H1 (cell line): ENCODE measurements around the gene INO80C. TPM values are rescaled to one million over a fixed set of nuclear protein-coding genes. Genes with fewer than 3 reads are reported as not detected.

Experiments
- ATF2 ChIP-seq: IDR thresholded peaks from 2 replicates; pipeline ENCODE4 v1.6.1; 2012; ENCODE audit warnings: low read length, inconsistent platforms
- POLR2A ChIP-seq, 2 experiments: IDR thresholded peaks; 1 replicate in 1 of 2; 2 replicates in 1 of 2; pipeline ENCODE4 v1.6.1; 2011; ENCODE audit warnings: low read depth in 2 of 2, low read length in 2 of 2, mild to moderate bottlenecking in 2 of 2; ENCODE audit errors: control extremely low read depth in 1 of 2
- RBBP5 ChIP-seq: IDR thresholded peaks from 2 replicates; pipeline ENCODE4 v1.7.1; 2012; ENCODE audit warnings: low read depth, mild to moderate bottlenecking, inconsistent platforms, low read length, moderate library complexity, borderline replicate concordance
- ZNF274 ChIP-seq: IDR thresholded peaks from 2 replicates; pipeline ENCODE4 v1.7.0; 2012; ENCODE audit warnings: low read length, borderline replicate concordance; ENCODE audit errors: extremely low read depth
- polyA plus RNA-seq, 7 experiments: library from polyadenylated mRNA; depleted of rRNA in 3 of 7; stranded (reverse) in 5 of 7; unstranded in 2 of 7; fragments of >200 nt in 5 of 7; fragments of 200-250 nt in 2 of 7; gene quantifications; 1 replicate in 5 of 7; 2 replicates in 1 of 7; 4 replicates in 1 of 7; pipeline versions ENCODE4 v1.2.1 to v1.2.3, GENCODE V29; 2011 to 2013; ENCODE audit warnings: missing spikeins in 2 of 7, mixed read lengths in 2 of 7
- total RNA-seq: library from RNA; stranded (reverse); fragmentation: NEBNext Ultra II Directional; extraction: Animal tissue kit (Norgen Biotek cat#: 25700); gene quantifications from 2 replicates; pipeline ENCODE4 v1.2.1, GENCODE V29; 2021
- TF ChIP-seq, protein P1 (sequence below): fragments of 300-600 bp; sonication (generic); IDR thresholded peaks from 2 replicates; pipeline ENCODE4 v1.7.1; 2012; ENCODE audit warnings: low read length, moderate library complexity, mild to moderate bottlenecking, inconsistent platforms; ENCODE audit not compliant: insufficient replicate concordance

INO80C gene
- total and polyA plus RNA-seq, 2 of the 8 experiments (the other 6 are each of a cell fraction or from before 2014, with no cell fraction given), result 30.1 to 48.9 TPM

DNA sequence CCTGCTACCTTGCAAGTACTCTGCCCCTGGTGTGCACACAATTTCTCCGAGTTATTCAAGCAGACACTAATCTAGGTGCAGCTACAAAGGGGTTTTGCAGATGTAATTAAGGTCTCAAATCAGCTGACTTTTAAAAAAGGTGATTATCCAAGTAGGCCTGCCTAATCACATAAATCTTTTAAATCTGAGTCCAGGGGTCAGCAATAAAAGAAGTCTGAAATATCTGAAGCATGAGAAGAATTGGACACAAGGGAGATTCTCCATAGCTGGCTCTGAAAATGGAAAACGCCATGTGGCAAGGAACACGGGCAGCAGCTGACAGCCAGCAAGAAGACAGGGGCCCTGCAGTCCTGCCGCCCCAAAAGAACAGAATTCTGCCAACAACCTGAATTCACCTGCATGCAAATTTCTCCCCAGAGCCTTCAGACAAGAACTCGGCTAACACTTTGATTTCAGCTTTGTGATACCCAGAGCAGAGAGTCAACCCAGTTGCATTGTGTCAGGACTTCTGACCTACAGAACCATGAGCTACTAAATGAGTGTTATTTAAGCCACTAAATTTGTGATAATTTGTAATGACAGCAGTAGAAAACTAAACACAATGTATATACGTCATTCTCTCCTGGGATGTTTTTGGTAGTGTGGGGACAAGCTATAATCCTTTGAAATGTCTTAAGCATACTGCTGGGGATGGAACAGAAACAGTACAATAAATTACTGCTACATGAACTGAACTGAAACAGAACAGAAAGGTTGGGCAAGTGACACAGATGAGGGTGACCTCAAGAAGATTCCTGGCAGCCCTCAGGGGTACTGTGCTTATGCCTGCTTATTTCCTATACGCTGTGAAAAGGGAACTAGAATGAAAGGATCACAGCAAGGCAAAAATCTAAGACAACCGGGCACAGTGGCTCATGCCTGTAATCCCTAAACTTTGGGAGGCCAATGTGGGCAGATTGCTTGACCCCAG, 3.2 kb downstream of the INO80C start (continued):
- TF ChIP-seq, protein P1, sequence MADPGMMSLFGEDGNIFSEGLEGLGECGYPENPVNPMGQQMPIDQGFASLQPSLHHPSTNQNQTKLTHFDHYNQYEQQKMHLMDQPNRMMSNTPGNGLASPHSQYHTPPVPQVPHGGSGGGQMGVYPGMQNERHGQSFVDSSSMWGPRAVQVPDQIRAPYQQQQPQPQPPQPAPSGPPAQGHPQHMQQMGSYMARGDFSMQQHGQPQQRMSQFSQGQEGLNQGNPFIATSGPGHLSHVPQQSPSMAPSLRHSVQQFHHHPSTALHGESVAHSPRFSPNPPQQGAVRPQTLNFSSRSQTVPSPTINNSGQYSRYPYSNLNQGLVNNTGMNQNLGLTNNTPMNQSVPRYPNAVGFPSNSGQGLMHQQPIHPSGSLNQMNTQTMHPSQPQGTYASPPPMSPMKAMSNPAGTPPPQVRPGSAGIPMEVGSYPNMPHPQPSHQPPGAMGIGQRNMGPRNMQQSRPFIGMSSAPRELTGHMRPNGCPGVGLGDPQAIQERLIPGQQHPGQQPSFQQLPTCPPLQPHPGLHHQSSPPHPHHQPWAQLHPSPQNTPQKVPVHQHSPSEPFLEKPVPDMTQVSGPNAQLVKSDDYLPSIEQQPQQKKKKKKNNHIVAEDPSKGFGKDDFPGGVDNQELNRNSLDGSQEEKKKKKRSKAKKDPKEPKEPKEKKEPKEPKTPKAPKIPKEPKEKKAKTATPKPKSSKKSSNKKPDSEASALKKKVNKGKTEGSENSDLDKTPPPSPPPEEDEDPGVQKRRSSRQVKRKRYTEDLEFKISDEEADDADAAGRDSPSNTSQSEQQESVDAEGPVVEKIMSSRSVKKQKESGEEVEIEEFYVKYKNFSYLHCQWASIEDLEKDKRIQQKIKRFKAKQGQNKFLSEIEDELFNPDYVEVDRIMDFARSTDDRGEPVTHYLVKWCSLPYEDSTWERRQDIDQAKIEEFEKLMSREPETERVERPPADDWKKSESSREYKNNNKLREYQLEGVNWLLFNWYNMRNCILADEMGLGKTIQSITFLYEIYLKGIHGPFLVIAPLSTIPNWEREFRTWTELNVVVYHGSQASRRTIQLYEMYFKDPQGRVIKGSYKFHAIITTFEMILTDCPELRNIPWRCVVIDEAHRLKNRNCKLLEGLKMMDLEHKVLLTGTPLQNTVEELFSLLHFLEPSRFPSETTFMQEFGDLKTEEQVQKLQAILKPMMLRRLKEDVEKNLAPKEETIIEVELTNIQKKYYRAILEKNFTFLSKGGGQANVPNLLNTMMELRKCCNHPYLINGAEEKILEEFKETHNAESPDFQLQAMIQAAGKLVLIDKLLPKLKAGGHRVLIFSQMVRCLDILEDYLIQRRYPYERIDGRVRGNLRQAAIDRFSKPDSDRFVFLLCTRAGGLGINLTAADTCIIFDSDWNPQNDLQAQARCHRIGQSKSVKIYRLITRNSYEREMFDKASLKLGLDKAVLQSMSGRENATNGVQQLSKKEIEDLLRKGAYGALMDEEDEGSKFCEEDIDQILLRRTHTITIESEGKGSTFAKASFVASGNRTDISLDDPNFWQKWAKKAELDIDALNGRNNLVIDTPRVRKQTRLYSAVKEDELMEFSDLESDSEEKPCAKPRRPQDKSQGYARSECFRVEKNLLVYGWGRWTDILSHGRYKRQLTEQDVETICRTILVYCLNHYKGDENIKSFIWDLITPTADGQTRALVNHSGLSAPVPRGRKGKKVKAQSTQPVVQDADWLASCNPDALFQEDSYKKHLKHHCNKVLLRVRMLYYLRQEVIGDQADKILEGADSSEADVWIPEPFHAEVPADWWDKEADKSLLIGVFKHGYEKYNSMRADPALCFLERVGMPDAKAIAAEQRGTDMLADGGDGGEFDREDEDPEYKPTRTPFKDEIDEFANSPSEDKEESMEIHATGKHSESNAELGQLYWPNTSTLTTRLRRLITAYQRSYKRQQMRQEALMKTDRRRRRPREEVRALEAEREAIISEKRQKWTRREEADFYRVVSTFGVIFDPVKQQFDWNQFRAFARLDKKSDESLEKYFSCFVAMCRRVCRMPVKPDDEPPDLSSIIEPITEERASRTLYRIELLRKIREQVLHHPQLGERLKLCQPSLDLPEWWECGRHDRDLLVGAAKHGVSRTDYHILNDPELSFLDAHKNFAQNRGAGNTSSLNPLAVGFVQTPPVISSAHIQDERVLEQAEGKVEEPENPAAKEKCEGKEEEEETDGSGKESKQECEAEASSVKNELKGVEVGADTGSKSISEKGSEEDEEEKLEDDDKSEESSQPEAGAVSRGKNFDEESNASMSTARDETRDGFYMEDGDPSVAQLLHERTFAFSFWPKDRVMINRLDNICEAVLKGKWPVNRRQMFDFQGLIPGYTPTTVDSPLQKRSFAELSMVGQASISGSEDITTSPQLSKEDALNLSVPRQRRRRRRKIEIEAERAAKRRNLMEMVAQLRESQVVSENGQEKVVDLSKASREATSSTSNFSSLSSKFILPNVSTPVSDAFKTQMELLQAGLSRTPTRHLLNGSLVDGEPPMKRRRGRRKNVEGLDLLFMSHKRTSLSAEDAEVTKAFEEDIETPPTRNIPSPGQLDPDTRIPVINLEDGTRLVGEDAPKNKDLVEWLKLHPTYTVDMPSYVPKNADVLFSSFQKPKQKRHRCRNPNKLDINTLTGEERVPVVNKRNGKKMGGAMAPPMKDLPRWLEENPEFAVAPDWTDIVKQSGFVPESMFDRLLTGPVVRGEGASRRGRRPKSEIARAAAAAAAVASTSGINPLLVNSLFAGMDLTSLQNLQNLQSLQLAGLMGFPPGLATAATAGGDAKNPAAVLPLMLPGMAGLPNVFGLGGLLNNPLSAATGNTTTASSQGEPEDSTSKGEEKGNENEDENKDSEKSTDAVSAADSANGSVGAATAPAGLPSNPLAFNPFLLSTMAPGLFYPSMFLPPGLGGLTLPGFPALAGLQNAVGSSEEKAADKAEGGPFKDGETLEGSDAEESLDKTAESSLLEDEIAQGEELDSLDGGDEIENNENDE, result no peak
- TF ChIP-seq RBBP5 (no peak), ZNF274 (no peak), POLR2A (IDR thresholded peaks at IDR 0.05; ENCODE audit: control extremely low read depth in 1 of 2, low read depth in 2 of 2, low read length in 2 of 2) (no peak), ATF2 (no peak)
- TF ChIP-seq, all 59 proteins: peak for 0
